HG02970 (cell line): Measurements from ENCODE around the gene RING1.
"Not testable (repeated sequence)": the region's sequence is repeated elsewhere in the genome, so short reads cannot be mapped to it uniquely, and the experiment has no call there.

Experiments used
- ATAC-seq: cut with Tn5 transposase; IDR thresholded peaks from one replicate; pipeline ENCODE4 v1.9.1; 2021; ENCODE audit warnings: mild to moderate bottlenecking, moderate library complexity, moderate number of reproducible peaks; ENCODE audit not compliant: unreplicated experiment, low FRiP score

The RING1 gene

GRCh38 chr6:33205191-33206026 lies 2.9 kb upstream of the RING1 start:
- ATAC-seq, result no peak

- no peak for ATAC-seq
Observed at GRCh38 chr6:33206027-33206863, 2.1 kb upstream of the RING1 start.

- no peak for ATAC-seq
Observed at GRCh38 chr6:33206864-33207551, 1.3 kb upstream of the RING1 start.

DNA sequence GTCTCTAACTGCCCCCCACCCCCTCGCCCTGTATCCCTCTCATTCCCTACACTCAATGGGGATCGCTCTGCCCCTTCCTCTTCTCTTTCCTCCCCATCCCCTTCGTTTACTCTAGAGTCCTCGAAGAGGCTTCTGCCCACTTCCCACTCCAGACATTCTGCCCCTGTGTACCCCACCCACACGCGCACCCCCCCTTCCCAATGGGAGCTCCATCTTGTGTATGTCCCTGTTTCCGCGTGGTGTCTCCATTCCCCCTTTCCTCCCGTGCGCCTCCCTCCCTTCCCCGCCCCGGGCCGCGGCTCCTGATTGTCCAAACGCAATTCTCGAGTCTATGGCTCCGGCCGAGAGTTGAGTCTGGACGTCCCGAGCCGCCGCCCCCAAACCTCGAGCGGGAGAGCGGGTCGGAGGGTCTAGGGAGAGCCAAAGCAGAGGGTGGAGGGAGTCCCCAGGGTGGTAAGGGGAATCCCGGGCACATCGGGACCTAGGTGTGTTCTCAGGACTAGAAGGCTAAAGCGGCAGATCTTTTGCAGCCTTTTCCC lies 679 bp upstream of the RING1 start:
- ATAC-seq, result no peak

DNA sequence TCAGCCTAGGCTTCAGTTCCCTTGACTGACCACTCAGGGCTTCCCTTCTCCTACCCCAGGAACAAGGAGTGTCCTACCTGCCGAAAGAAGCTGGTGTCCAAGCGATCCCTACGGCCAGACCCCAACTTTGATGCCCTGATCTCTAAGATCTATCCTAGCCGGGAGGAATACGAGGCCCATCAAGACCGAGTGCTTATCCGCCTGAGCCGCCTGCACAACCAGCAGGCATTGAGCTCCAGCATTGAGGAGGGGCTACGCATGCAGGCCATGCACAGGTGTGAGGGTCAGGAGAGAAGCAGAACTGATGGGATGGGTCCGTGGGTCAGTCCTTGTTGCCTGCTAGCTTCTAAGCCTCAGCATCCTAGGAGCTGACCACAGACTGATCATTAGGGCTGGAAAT lies 1.6 kb downstream of the RING1 start:
- no peak for ATAC-seq

- no peak for ATAC-seq
Observed at GRCh38 chr6:33211136-33211535, 2.8 kb downstream of the RING1 start.

DNA sequence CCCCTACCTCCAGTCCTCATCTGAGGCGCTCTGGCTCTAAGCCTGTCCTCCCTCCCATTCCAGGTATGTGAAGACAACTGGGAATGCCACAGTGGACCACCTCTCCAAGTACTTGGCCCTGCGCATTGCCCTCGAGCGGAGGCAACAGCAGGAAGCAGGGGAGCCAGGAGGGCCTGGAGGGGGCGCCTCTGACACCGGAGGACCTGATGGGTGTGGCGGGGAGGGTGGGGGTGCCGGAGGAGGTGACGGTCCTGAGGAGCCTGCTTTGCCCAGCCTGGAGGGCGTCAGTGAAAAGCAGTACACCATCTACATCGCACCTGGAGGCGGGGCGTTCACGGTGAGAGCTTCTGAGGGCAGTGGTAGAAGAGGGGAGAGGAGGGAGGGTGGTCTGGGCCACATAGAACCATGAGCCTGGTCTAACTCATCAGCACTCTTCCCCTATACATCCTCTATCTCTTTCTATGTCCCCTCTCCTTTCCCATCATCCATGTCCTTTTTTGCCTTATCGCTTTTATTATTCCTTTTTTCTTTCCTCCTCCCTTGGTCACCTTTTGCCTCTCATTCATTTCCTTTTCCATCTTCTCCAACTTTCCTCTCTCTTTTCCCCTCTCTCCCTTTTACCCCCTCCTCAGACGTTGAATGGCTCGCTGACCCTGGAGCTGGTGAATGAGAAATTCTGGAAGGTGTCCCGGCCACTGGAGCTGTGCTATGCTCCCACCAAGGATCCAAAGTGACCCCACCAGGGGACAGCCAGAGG lies 3.5 kb downstream of the RING1 start:
- no peak for ATAC-seq

- no peak for ATAC-seq
Observed at GRCh38 chr6:33212857-33213165, 4.5 kb downstream of the RING1 start.

DNA sequence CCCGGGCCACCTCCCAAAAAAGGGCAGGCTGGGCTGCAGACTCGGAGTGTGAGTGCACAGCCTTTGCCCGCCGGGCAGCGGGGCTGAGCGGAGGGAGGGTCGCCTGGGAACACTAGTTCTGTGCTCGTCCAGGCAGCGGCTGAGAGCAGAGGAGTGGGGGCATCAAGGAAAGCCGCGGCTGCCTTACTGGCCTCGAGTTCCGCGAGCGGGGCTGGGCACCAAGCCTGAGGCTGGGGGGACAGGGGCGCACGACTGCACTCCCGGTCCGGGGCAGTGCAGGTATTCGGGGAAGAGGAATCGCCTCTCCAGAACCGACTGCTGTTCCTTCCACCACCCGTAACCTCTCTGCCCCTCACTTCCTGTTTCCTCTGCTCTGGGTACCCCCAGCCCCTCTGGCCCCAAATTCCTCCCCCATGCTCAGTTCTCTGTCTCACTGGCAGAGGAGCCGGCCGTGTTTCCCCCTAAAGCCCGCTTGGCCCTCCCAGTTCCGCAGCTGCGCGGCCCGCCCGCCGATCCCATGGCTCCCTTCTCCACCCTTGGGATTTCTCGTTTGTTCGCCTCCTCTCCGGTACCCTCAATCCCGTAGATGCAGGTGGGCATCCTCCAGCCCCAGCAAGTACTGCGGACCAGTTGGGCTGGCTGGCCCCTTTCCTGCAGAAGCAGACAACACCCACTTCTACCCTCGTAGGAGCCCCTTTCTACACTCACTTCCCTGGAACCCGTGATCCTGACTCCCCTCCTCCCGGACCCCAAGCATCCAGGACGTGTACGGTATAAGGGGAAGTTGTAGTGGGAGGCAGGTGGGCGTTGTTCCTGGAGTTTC lies 5.1 kb downstream of the RING1 start:
- no peak for ATAC-seq

DNA sequence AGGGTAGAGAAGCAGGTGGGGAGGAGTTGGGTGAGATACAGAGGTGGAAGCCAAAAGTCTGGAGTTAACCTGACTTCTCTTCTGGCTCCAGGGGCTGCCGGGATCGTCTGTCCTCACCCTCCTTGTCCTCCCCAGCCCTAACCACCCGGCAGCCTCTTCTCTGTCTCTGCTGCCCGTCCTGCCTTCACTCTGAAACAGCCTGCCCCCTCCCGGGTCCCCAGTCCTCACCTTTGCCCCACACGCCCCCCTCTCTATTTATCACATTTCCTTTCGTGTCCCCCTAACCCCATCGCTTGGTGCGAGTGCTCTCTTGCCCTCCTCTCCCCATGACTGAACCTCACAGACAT lies 5.7 kb downstream of the RING1 start:
- no peak for ATAC-seq

GRCh38 chr6:33215271-33216116 lies 7.2 kb downstream of the RING1 start:
- ATAC-seq, result no peak

- no peak for ATAC-seq
Observed at GRCh38 chr6:33216117-33216649, 7.9 kb downstream of the RING1 start.

GRCh38 chr6:33217246-33217645 lies 8.9 kb downstream of the RING1 start:
- ATAC-seq, result no peak

DNA sequence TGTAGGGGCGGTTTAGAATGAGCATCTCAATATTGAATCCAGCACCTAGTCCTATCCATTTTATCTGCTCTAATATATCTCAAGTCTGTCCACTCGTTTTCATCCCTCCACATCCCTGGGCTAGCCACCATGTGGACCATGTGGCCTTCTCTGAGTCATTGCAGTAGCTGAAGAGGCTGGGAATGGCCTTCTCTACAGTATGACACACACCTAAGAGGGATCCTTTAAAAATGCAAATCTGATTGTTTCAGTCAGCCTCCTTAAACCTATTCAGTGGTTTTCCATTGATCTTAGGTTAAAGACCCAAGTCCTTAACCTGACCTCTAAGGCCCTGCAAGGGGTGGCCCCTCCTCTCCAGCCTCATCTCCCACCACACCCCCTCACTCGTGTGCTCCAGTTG lies 9.4 kb downstream of the RING1 start:
- ATAC-seq, result no peak

- ATAC-seq, result not testable (repeated sequence)
Observed at GRCh38 chr6:33226503-33227120, 18.3 kb downstream of the RING1 start.

DNA sequence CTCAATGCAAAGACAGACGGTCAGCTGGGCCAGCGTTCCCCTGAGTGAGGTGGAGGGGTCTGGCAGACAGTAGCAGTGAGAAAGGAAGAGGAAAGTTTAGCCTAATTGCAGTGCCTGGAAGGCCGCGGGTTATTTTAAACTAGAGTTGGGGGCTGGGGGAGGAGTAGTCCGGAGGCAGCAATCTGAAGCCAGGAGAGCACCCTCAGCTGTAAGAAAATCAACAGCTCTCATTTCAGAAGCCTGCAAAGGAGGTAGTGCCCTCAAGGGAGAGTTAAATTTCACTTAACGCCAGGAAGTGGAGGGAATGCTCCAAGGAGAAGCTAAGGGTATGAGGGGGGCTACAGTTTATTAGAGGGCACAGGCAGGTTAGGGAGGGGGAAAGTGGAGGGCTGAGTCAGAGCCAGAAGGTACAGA lies 26.9 kb downstream of the RING1 start:
- ATAC-seq, result no peak

- no peak for ATAC-seq
Observed at GRCh38 chr6:33236328-33236727, 28.0 kb downstream of the RING1 start.

DNA sequence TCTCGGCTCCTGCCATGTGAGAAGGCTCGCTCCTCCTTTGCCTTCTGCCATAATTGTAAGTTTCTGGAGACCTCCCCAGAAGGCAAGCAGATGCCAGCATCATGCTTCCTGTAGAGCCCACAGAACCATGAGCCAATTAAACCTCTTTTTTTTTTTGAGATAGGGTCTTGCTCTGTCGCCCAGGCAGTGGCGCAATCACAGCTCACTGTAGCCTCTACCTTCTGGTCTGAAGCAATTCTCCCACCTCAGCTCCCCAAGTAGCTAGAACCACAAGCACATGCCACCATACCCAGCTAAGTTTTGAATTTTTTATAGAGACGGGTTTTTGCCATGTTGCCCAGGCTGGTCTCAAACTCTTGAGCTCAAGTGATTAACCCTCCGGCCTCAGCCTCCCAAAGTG lies 28.6 kb downstream of the RING1 start:
- ATAC-seq, result no peak
